Effector CD8-positive, alpha-beta T cell (primary cell): ENCODE data around the gene COX4I2.
"Not testable (repeated sequence)": the region's sequence is repeated elsewhere in the genome, so short reads cannot be mapped to it uniquely, and the experiment has no call there.

ENCODE experiments used
- DNase-seq: peaks from one replicate; lab custom pipeline; 2025; lab: John Stamatoyannopoulos, UW

Gene COX4I2

GRCh38 chr20:31607640-31608250 is 30.0 kb upstream of the COX4I2 start:
- no peak for DNase-seq

GRCh38 chr20:31608251-31608945 is 29.3 kb upstream of the COX4I2 start:
- no peak for DNase-seq

GRCh38 chr20:31612271-31612640 is 25.5 kb upstream of the COX4I2 start:
- not testable (repeated sequence) for DNase-seq

GRCh38 chr20:31615416-31615815 is 22.3 kb upstream of the COX4I2 start:
- no peak for DNase-seq

GRCh38 chr20:31617432-31618104 is 20.1 kb upstream of the COX4I2 start:
- DNase-seq = no peak

- DNase-seq = no peak
Measured at GRCh38 chr20:31620246-31620645, 17.5 kb upstream of the COX4I2 start.

GRCh38 chr20:31623123-31623505 is 14.6 kb upstream of the COX4I2 start:
- DNase-seq = not testable (repeated sequence)

- not testable (repeated sequence) for DNase-seq
Measured at GRCh38 chr20:31626534-31626933, 11.2 kb upstream of the COX4I2 start.

- not testable (repeated sequence) for DNase-seq
Measured at GRCh38 chr20:31628057-31628456, 9.7 kb upstream of the COX4I2 start.

- no peak for DNase-seq
Measured at GRCh38 chr20:31630187-31630790, 7.4 kb upstream of the COX4I2 start.

- no peak for DNase-seq
Measured at GRCh38 chr20:31632548-31633338, 5.0 kb upstream of the COX4I2 start.

GRCh38 chr20:31633339-31633914 is 4.3 kb upstream of the COX4I2 start:
- no peak for DNase-seq

- DNase-seq = no peak
Measured at GRCh38 chr20:31638317-31638716, 605 bp downstream of the COX4I2 start.

- no peak for DNase-seq
Measured at GRCh38 chr20:31638816-31639215, 1.1 kb downstream of the COX4I2 start.

- DNase-seq = no peak
Measured at GRCh38 chr20:31640259-31640658, 2.5 kb downstream of the COX4I2 start.

GRCh38 chr20:31641391-31641790 is 3.7 kb downstream of the COX4I2 start:
- DNase-seq = no peak

- no peak for DNase-seq
Measured at GRCh38 chr20:31642837-31643236, 5.1 kb downstream of the COX4I2 start.

- no peak for DNase-seq
Measured at GRCh38 chr20:31643522-31643921, 5.8 kb downstream of the COX4I2 start.

GRCh38 chr20:31644701-31645100 is 7.0 kb downstream of the COX4I2 start:
- DNase-seq = no peak

- not testable (repeated sequence) for DNase-seq
Measured at GRCh38 chr20:31648104-31648503, 10.4 kb downstream of the COX4I2 start.

- DNase-seq = no peak
Measured at GRCh38 chr20:31652917-31653396, 15.2 kb downstream of the COX4I2 start.
